22Rv1 (cell line): ENCODE measurements around the gene MRPS31.

Source experiments
- ZFX ChIP-seq: fragments of 450-650 bp; IDR thresholded peaks from 2 replicates; pipeline ENCODE4 v1.6.1; 2017; ENCODE audit warnings: antibody characterized with exemption, borderline replicate concordance
- TF ChIP-seq, protein P1 (sequence below): fragments of 450-650 bp; IDR thresholded peaks from 2 replicates; pipeline ENCODE4 v1.5.1; 2017; ENCODE audit warnings: mild to moderate bottlenecking

DNA sequence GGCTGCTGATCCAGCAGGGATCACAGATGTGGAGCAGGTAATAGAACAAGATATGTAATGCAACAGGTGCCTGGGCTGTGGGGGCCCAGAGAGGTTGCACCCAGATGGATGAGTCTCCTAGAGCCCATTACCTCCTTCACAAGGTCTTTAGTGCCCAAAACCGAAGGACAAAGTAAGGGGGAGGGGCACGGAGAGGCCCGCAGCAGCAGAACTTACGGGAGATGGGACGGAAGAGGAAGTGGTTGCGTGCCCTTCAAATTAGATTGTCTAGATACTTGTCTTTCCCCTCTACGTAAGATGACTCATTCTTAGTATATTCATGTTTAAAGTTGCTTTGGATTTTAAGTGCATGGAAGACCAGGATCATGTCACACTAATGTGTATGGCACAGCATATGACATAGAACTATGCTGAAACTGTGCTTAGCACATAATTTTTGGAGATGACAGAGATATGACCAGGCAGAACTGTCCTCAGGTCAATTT is 5.7 kb upstream of the MRPS31 start:
- TF ChIP-seq, protein P1, sequence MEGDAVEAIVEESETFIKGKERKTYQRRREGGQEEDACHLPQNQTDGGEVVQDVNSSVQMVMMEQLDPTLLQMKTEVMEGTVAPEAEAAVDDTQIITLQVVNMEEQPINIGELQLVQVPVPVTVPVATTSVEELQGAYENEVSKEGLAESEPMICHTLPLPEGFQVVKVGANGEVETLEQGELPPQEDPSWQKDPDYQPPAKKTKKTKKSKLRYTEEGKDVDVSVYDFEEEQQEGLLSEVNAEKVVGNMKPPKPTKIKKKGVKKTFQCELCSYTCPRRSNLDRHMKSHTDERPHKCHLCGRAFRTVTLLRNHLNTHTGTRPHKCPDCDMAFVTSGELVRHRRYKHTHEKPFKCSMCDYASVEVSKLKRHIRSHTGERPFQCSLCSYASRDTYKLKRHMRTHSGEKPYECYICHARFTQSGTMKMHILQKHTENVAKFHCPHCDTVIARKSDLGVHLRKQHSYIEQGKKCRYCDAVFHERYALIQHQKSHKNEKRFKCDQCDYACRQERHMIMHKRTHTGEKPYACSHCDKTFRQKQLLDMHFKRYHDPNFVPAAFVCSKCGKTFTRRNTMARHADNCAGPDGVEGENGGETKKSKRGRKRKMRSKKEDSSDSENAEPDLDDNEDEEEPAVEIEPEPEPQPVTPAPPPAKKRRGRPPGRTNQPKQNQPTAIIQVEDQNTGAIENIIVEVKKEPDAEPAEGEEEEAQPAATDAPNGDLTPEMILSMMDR = no peak
- no peak for TF ChIP-seq ZFX
